Trophoblast cell (in vitro differentiated cells and primary cell): ENCODE results near the gene EDC4.
A peak's percentile ranks its signal among the peaks of the same experiment; 100 is the strongest.

Source experiments
- DNase-seq, 2 donors: peaks; one replicate each; pipeline ENCODE4 v3.0.0-alpha.2; 2016
- H2AFZ ChIP-seq: 2 replicates; pipeline ENCODE4 v1.6.1; 2013; ENCODE audit warnings: low read length, moderate library complexity, mild to moderate bottlenecking; ENCODE audit not compliant: insufficient read depth, poor library complexity
- H2AK5ac ChIP-seq: 2 replicates; pipeline ENCODE4 v1.6.1; 2013; ENCODE audit warnings: mild to moderate bottlenecking, low read length
- H2BK120ac ChIP-seq: 2 replicates; pipeline ENCODE4 v1.6.1; 2013; ENCODE audit warnings: low read length, mild to moderate bottlenecking, moderate library complexity; ENCODE audit not compliant: insufficient read depth, poor library complexity
- H2BK12ac ChIP-seq: 2 replicates; pipeline ENCODE4 v1.6.1; 2013; ENCODE audit warnings: mild to moderate bottlenecking, low read length, moderate library complexity
- H2BK5ac ChIP-seq: 2 replicates; pipeline ENCODE4 v1.6.1; 2013; ENCODE audit warnings: low read length, low read depth, moderate library complexity, mild to moderate bottlenecking; ENCODE audit not compliant: poor library complexity
- H3K14ac ChIP-seq: 2 replicates; pipeline ENCODE4 v1.6.1; 2013; ENCODE audit warnings: mild to moderate bottlenecking, low read length
- H3K18ac ChIP-seq: 2 replicates; pipeline ENCODE4 v1.6.1; 2013; ENCODE audit warnings: mild to moderate bottlenecking, low read length
- H3K23ac ChIP-seq: 2 replicates; pipeline ENCODE4 v1.6.1; 2013; ENCODE audit warnings: low read length
- H3K27ac ChIP-seq: 2 replicates; pipeline ENCODE4 v1.5.1; 2013; ENCODE audit warnings: low read depth, mild to moderate bottlenecking, inconsistent platforms, low read length, moderate library complexity
- H3K27me3 ChIP-seq: 2 replicates; pipeline ENCODE4 v1.6.1; 2013; ENCODE audit warnings: inconsistent platforms, mild to moderate bottlenecking, low read length, moderate library complexity; ENCODE audit not compliant: insufficient read depth
- H3K36me3 ChIP-seq, 2 experiments: 1 replicate in 1 of 2; 2 replicates in 1 of 2; pipeline ENCODE4 v1.6.1; 2013; ENCODE audit warnings: low read length in 2 of 2, mild to moderate bottlenecking in 2 of 2, moderate library complexity in 1 of 2; ENCODE audit not compliant: insufficient read depth in 2 of 2, control insufficient read depth in 1 of 2
- H3K4ac ChIP-seq: 2 replicates; pipeline ENCODE4 v1.6.1; 2013; ENCODE audit warnings: low read depth, mild to moderate bottlenecking, low read length, moderate library complexity
- H3K4me1 ChIP-seq, 2 experiments: 1 replicate in 1 of 2; 2 replicates in 1 of 2; pipeline ENCODE4 v1.6.1; 2013; ENCODE audit warnings: low read length in 2 of 2, mild to moderate bottlenecking in 2 of 2, moderate library complexity in 1 of 2; ENCODE audit not compliant: insufficient read depth in 2 of 2, control insufficient read depth in 1 of 2
- H3K4me2 ChIP-seq: 2 replicates; pipeline ENCODE4 v1.6.1; 2013; ENCODE audit warnings: inconsistent platforms, mild to moderate bottlenecking, low read length, moderate library complexity
- H3K4me3 ChIP-seq: 2 replicates; pipeline ENCODE4 v1.5.1; 2013; ENCODE audit warnings: mild to moderate bottlenecking, low read depth, low read length, inconsistent platforms
- H3K79me1 ChIP-seq: one replicate; pipeline ENCODE4 v1.6.1; 2013; ENCODE audit warnings: low read length
- H3K79me2 ChIP-seq: 2 replicates; pipeline ENCODE4 v1.6.1; 2013; ENCODE audit warnings: low read length, mild to moderate bottlenecking; ENCODE audit not compliant: control insufficient read depth, insufficient read depth, poor library complexity
- H3K9ac ChIP-seq: 2 replicates; pipeline ENCODE4 v1.6.1; 2013; ENCODE audit warnings: mild to moderate bottlenecking, low read length
- H3K9me3 ChIP-seq: 2 replicates; pipeline ENCODE4 v1.6.1; 2013; ENCODE audit warnings: low read depth, mild to moderate bottlenecking, control low read depth, inconsistent platforms, low read length; ENCODE audit not compliant: insufficient read depth
- H4K12ac ChIP-seq: 2 replicates; pipeline ENCODE4 v1.6.1; 2013; ENCODE audit warnings: low read depth, mild to moderate bottlenecking, low read length, moderate library complexity
- H4K8ac ChIP-seq: 2 replicates; pipeline ENCODE4 v1.6.1; 2013; ENCODE audit warnings: low read depth, mild to moderate bottlenecking, low read length, moderate library complexity
- H4K91ac ChIP-seq: one replicate; pipeline ENCODE4 v1.6.1; 2013; ENCODE audit warnings: low read depth, mild to moderate bottlenecking, low read length, moderate library complexity
- WGBS: extraction: QIAGEN DNeasy Blood & Tissue Kit; methylation state at CpG from one replicate; pipeline ENCODE4 v1.1.7; 2013; ENCODE audit warnings: missing lambda C conversion rate; ENCODE audit not compliant: insufficient read length, insufficient coverage; ENCODE audit errors: extremely low coverage; 5-methylcytosine and 5-hydroxymethylcytosine counted together

Gene EDC4

GRCh38 chr16:67869653-67870052 lies 3.2 kb upstream of the EDC4 start:
- Histone ChIP-seq H3K4ac (no peak overlapping the region), H3K4me2 (no peak overlapping the region), H4K12ac (no peak overlapping the region), H2BK12ac (no peak overlapping the region), H2AK5ac (no peak overlapping the region), H4K91ac (no peak overlapping the region), H3K14ac (no peak overlapping the region), H3K79me1 (peaks cover 4% of the 10 kb centered on the region), H3K18ac (no peak overlapping the region), H3K4me1 (peaks cover 3 to 8% of the 10 kb centered on the region in 2 experiments), H3K9me3 (no peaks in the 10 kb centered on the region), H3K27me3 (no peaks in the 10 kb centered on the region), H4K8ac (no peak overlapping the region), H3K36me3 (peaks cover 54 to 67% of the 10 kb centered on the region in 2 experiments), H3K4me3 (no peak overlapping the region), H3K9ac (no peak overlapping the region), H3K79me2 (peaks cover 12% of the 10 kb centered on the region), H2BK120ac (no peak overlapping the region), H3K27ac (no peak overlapping the region), H3K23ac (no peak overlapping the region), H2AFZ (no peak overlapping the region), H2BK5ac (no peak overlapping the region)
- no CpG with 5 or more reads among the region's 7 CpGs for WGBS
- no peak for DNase-seq

GRCh38 chr16:67871256-67871655 lies 1.6 kb upstream of the EDC4 start:
- no CpG with 5 or more reads among the region's 3 CpGs for WGBS
- no peaks in the 10 kb centered on the region for H3K9me3 ChIP-seq
- peaks cover 4% of the 10 kb centered on the region for H3K79me1 ChIP-seq
- no peak overlapping the region for H2AFZ ChIP-seq
- H2BK120ac ChIP-seq: no peak overlapping the region
- H3K4me1 ChIP-seq: peaks cover 3 to 8% of the 10 kb centered on the region in 2 experiments
- H2BK5ac ChIP-seq: no peak overlapping the region
- no peak overlapping the region for H4K91ac ChIP-seq
- no peak overlapping the region for H2AK5ac ChIP-seq
- DNase-seq: no peak
- no peak overlapping the region for H2BK12ac ChIP-seq
- no peaks in the 10 kb centered on the region for H3K27me3 ChIP-seq
- H3K18ac ChIP-seq: no peak overlapping the region
- no peak overlapping the region for H3K14ac ChIP-seq
- H4K12ac ChIP-seq: no peak overlapping the region
- H3K23ac ChIP-seq: no peak overlapping the region
- no peak overlapping the region for H3K9ac ChIP-seq
- no peak overlapping the region for H3K4ac ChIP-seq
- no peak overlapping the region for H3K4me3 ChIP-seq
- H3K4me2 ChIP-seq: no peak overlapping the region
- peaks cover 12% of the 10 kb centered on the region for H3K79me2 ChIP-seq
- H3K27ac ChIP-seq: no peak overlapping the region
- peaks cover 44 to 61% of the 10 kb centered on the region in 2 experiments for H3K36me3 ChIP-seq
- H4K8ac ChIP-seq: no peak overlapping the region

GRCh38 chr16:67872131-67872630 lies 671 bp upstream of the EDC4 start:
- H3K9me3 ChIP-seq: peaks cover 2% of the 10 kb centered on the region
- WGBS: no CpG with 5 or more reads among the region's 2 CpGs
- H3K18ac ChIP-seq: no peak overlapping the region
- DNase-seq: no peak
- no peak overlapping the region for H2BK5ac ChIP-seq
- H4K8ac ChIP-seq: no peak overlapping the region
- H2AK5ac ChIP-seq: no peak overlapping the region
- peak overlapping the region; percentile 92 for H3K4me2 ChIP-seq
- H3K4me1 ChIP-seq: peaks cover 3 to 8% of the 10 kb centered on the region in 2 experiments
- no peak overlapping the region for H4K91ac ChIP-seq
- H3K79me2 ChIP-seq: peaks cover 12% of the 10 kb centered on the region
- no peak overlapping the region for H2AFZ ChIP-seq
- no peaks in the 10 kb centered on the region for H3K27me3 ChIP-seq
- H3K14ac ChIP-seq: no peak overlapping the region
- H4K12ac ChIP-seq: no peak overlapping the region
- no peak overlapping the region for H2BK120ac ChIP-seq
- no peak overlapping the region for H2BK12ac ChIP-seq
- peaks cover 45 to 62% of the 10 kb centered on the region in 2 experiments for H3K36me3 ChIP-seq
- no peak overlapping the region for H3K9ac ChIP-seq
- no peak overlapping the region for H3K23ac ChIP-seq
- no peak overlapping the region for H3K4me3 ChIP-seq
- H3K27ac ChIP-seq: peak overlapping the region; percentile 0
- no peak overlapping the region for H3K4ac ChIP-seq
- H3K79me1 ChIP-seq: peaks cover 4% of the 10 kb centered on the region

- H2AK5ac ChIP-seq: no peak overlapping the region
- whole genome bisulfite sequencing: no CpG with 5 or more reads among the region's 23 CpGs
- H3K14ac ChIP-seq: peak overlapping the region; percentile 87
- H3K4me2 ChIP-seq: peak overlapping the region; percentile 92
- H3K79me2 ChIP-seq: peaks cover 12% of the 10 kb centered on the region
- no peak overlapping the region for H3K23ac ChIP-seq
- H2BK120ac ChIP-seq: peak overlapping the region; percentile 37
- no peaks in the 10 kb centered on the region for H3K27me3 ChIP-seq
- H2BK5ac ChIP-seq: peak overlapping the region; percentile 33
- no peak overlapping the region for H2BK12ac ChIP-seq
- peaks cover 3 to 8% of the 10 kb centered on the region in 2 experiments for H3K4me1 ChIP-seq
- H4K8ac ChIP-seq: peak overlapping the region; percentile 95
- peaks cover 4% of the 10 kb centered on the region for H3K79me1 ChIP-seq
- H2AFZ ChIP-seq: peak overlapping the region; percentile 51
- H3K9me3 ChIP-seq: peaks cover 2% of the 10 kb centered on the region
- peak overlapping the region; percentile 93 for H3K9ac ChIP-seq
- H4K12ac ChIP-seq: peak overlapping the region; percentile 63
- H3K18ac ChIP-seq: peak overlapping the region; percentile 53
- H3K36me3 ChIP-seq: peaks cover 47 to 63% of the 10 kb centered on the region in 2 experiments
- H3K4me3 ChIP-seq: peak overlapping the region; percentile 94
- peak overlapping the region; percentile 78 for H3K4ac ChIP-seq
- no peak for DNase-seq
- no peak overlapping the region for H3K27ac ChIP-seq
- H4K91ac ChIP-seq: peak overlapping the region; percentile 86
Measured at GRCh38 chr16:67873435-67874370, 851 bp downstream of the EDC4 start.
